Measurements from ENCODE around the gene TSPAN17.

GRCh38 chr5:176697934-176698538 is 50.8 kb downstream of the TSPAN17 start:
- no peak for TF ChIP-seq POLR2A (IDR thresholded peaks at IDR 0.05)
- no peak for TF ChIP-seq CTCF (IDR thresholded peaks at IDR 0.05)
